IMR-90 (cell line): Measurements from ENCODE around the gene PLS1. TPM values are rescaled to one million over a fixed set of nuclear protein-coding genes. Genes with fewer than 3 reads are reported as not detected.

ENCODE experiments used
- ATAC-seq: fragments of 200-7000 bp; cut with Tn5 transposase; 2 replicates; pipeline ENCODE4 v1.9.1; 2020; ENCODE audit warnings: low read depth, mild to moderate bottlenecking, moderate library complexity
- BruUV-seq: library from RNA; stranded (reverse); fragments of 400-500 nt; replicated peaks from 2 replicates; lab custom pipeline; 2021; lab: Mats Ljungman, UMichigan
- CTCF ChIA-PET: fragments of 300-600 bp; formaldehyde crosslinking; extraction: SDS; loops from one replicate; lab custom pipeline; 2021; ENCODE audit warnings: antibody characterized with exemption; lab: Yijun Ruan, JAX
- POLR2A ChIA-PET: fragments of 300-600 bp; sonication (Branson Sonifier 250); formaldehyde crosslinking; loops from one replicate; lab custom pipeline; 2022; ENCODE audit warnings: antibody characterized with exemption; ENCODE audit not compliant: unreplicated experiment; lab: Charles Lee
- DNase-seq: peaks from one replicate; pipeline ENCODE4 v3.0.0; 2013
- H2AFZ ChIP-seq: replicated peaks from 2 replicates; pipeline ENCODE3; 2013; ENCODE audit warnings: low read length, mild to moderate bottlenecking; ENCODE audit not compliant: poor library complexity
- H2AK5ac ChIP-seq: 2 replicates; pipeline ENCODE4 v1.6.1; 2013; ENCODE audit warnings: low read depth, low read length, inconsistent platforms
- H2AK9ac ChIP-seq: replicated peaks from 2 replicates; pipeline ENCODE3; 2013; ENCODE audit warnings: mild to moderate bottlenecking, low read depth, low read length, moderate library complexity; ENCODE audit not compliant: poor library complexity
- H2BK120ac ChIP-seq: 2 replicates; pipeline ENCODE4 v1.6.1; 2013; ENCODE audit warnings: low read depth, low read length, inconsistent platforms
- H2BK15ac ChIP-seq: 3 replicates; pipeline ENCODE4 v1.6.1; 2013; ENCODE audit warnings: low read depth, low read length, inconsistent platforms
- H2BK20ac ChIP-seq: 2 replicates; pipeline ENCODE4 v1.6.1; 2013; ENCODE audit warnings: low read depth, mild to moderate bottlenecking, inconsistent platforms, low read length, moderate library complexity
- H2BK5ac ChIP-seq: 2 replicates; pipeline ENCODE4 v1.6.1; 2013; ENCODE audit warnings: mild to moderate bottlenecking, low read depth, low read length, inconsistent platforms; ENCODE audit not compliant: poor library complexity, severe bottlenecking
- H3K14ac ChIP-seq: replicated peaks from 2 replicates; pipeline ENCODE4 v1.6.1; 2013; ENCODE audit warnings: low read depth, low read length, inconsistent platforms
- H3K18ac ChIP-seq: 2 replicates; pipeline ENCODE4 v1.6.1; 2013; ENCODE audit warnings: low read depth, low read length, control low read depth
- H3K23ac ChIP-seq: 2 replicates; pipeline ENCODE4 v1.6.1; 2013; ENCODE audit warnings: low read depth, low read length, inconsistent platforms
- H3K27ac ChIP-seq: 2 replicates; pipeline ENCODE4 v1.5.1; 2013; ENCODE audit warnings: mild to moderate bottlenecking, control low read depth, low read length; ENCODE audit not compliant: insufficient read depth
- H3K27me3 ChIP-seq: 2 replicates; pipeline ENCODE4 v1.6.1; 2013; ENCODE audit warnings: low read length; ENCODE audit not compliant: control insufficient read depth, insufficient read depth
- H3K36me3 ChIP-seq: 2 replicates; pipeline ENCODE4 v1.6.1; 2013; ENCODE audit warnings: low read length, mixed read lengths; ENCODE audit not compliant: control insufficient read depth, insufficient read depth
- H3K4ac ChIP-seq: 2 replicates; pipeline ENCODE4 v1.6.1; 2013; ENCODE audit warnings: low read depth, low read length, inconsistent platforms
- H3K4me1 ChIP-seq: 2 replicates; pipeline ENCODE4 v1.6.1; 2013; ENCODE audit warnings: low read length, mixed read lengths; ENCODE audit not compliant: control insufficient read depth, insufficient read depth
- H3K4me2 ChIP-seq: 2 replicates; pipeline ENCODE4 v1.6.1; 2013; ENCODE audit warnings: low read depth, mild to moderate bottlenecking, control low read depth, low read length, moderate library complexity
- H3K4me3 ChIP-seq: 2 replicates; pipeline ENCODE4 v1.5.1; 2013; ENCODE audit warnings: low read depth, mild to moderate bottlenecking, control low read depth, low read length, moderate library complexity; ENCODE audit not compliant: insufficient read depth
- H3K56ac ChIP-seq: 2 replicates; pipeline ENCODE4 v1.6.1; 2013; ENCODE audit warnings: low read length, inconsistent platforms; ENCODE audit not compliant: insufficient read depth; ENCODE audit errors: extremely low read depth
- H3K79me1 ChIP-seq, 2 experiments: 2 replicates each; pipeline ENCODE4 v1.6.1; 2013; ENCODE audit warnings: low read length in 2 of 2, inconsistent platforms in 1 of 2, low read depth in 1 of 2
- H3K9ac ChIP-seq: 2 replicates; pipeline ENCODE4 v1.6.1; 2013; ENCODE audit warnings: low read depth, low read length, control low read depth
- H3K9me1 ChIP-seq: 2 replicates; pipeline ENCODE4 v1.6.1; 2013; ENCODE audit warnings: low read length, inconsistent platforms; ENCODE audit not compliant: insufficient read depth
- H3K9me3 ChIP-seq: 2 replicates; pipeline ENCODE4 v1.6.1; 2013; ENCODE audit warnings: low read length; ENCODE audit not compliant: control insufficient read depth, insufficient read depth
- H4K20me1 ChIP-seq: 2 replicates; pipeline ENCODE4 v1.6.1; 2013; ENCODE audit warnings: low read length, inconsistent platforms; ENCODE audit not compliant: insufficient read depth
- H4K5ac ChIP-seq: 2 replicates; pipeline ENCODE4 v1.6.1; 2013; ENCODE audit warnings: mild to moderate bottlenecking, low read depth, low read length, control low read depth
- H4K8ac ChIP-seq, 2 experiments: 2 replicates each; pipeline ENCODE4 v1.6.1; 2013; ENCODE audit warnings: low read depth in 2 of 2, low read length in 2 of 2, control low read depth in 1 of 2, inconsistent platforms in 1 of 2
- H4K91ac ChIP-seq: 2 replicates; pipeline ENCODE4 v1.6.1; 2013; ENCODE audit warnings: low read depth, low read length, inconsistent platforms; ENCODE audit not compliant: insufficient read depth
- CEBPB ChIP-seq: IDR thresholded peaks from 2 replicates; pipeline ENCODE4 v1.6.1; 2012; ENCODE audit warnings: low read depth, low read length, improper control_type of control experiment
- CHD1 ChIP-seq: IDR thresholded peaks from 2 replicates; pipeline ENCODE4 v1.6.1; 2012; ENCODE audit warnings: low read depth, low read length, improper control_type of control experiment
- ELK1 ChIP-seq: fragments of 150-350 bp; IDR thresholded peaks from 2 replicates; pipeline ENCODE4 v1.6.1; 2016; ENCODE audit warnings: low read depth, mild to moderate bottlenecking, low read length, moderate library complexity, borderline replicate concordance
- MAFK ChIP-seq: IDR thresholded peaks from 2 replicates; pipeline ENCODE4 v1.6.1; 2012; ENCODE audit warnings: low read depth, low read length, improper control_type of control experiment
- MAZ ChIP-seq: IDR thresholded peaks from 2 replicates; pipeline ENCODE4 v1.6.1; 2012; ENCODE audit warnings: low read depth, mild to moderate bottlenecking, low read length, improper control_type of control experiment, moderate library complexity, borderline replicate concordance
- MXI1 ChIP-seq: IDR thresholded peaks from 2 replicates; pipeline ENCODE4 v1.6.1; 2012; ENCODE audit warnings: low read depth, mild to moderate bottlenecking, low read length, moderate library complexity, borderline replicate concordance
- POLR2A ChIP-seq: IDR thresholded peaks from 2 replicates; pipeline ENCODE4 v1.6.1; 2012; ENCODE audit warnings: mild to moderate bottlenecking, low read depth, low read length
- RAD21 ChIP-seq: IDR thresholded peaks from 2 replicates; pipeline ENCODE4 v1.6.1; 2012; ENCODE audit warnings: low read length, improper control_type of control experiment
- RCOR1 ChIP-seq: IDR thresholded peaks from 2 replicates; pipeline ENCODE4 v1.6.1; 2012; ENCODE audit warnings: mild to moderate bottlenecking, low read length, improper control_type of control experiment; ENCODE audit not compliant: insufficient replicate concordance
- RFX5 ChIP-seq: IDR thresholded peaks from 2 replicates; pipeline ENCODE4 v1.8.0; 2012; ENCODE audit warnings: low read depth, mild to moderate bottlenecking, low read length, moderate library complexity
- SMC3 ChIP-seq: fragments of 150-350 bp; IDR thresholded peaks from 2 replicates; pipeline ENCODE4 v1.6.1; 2016; ENCODE audit warnings: low read depth, mild to moderate bottlenecking, antibody characterized with exemption, low read length, moderate library complexity
- USF2 ChIP-seq: fragments of 150-350 bp; IDR thresholded peaks from 2 replicates; pipeline ENCODE4 v1.6.1; 2017; ENCODE audit warnings: mild to moderate bottlenecking, antibody characterized with exemption, low read length, low read depth
- WGBS, 2 experiments: methylation state at CpG; one replicate each; pipeline versions ENCODE4 v1.1.5 to v1.1.7; 2013; ENCODE audit warnings: missing lambda C conversion rate in 2 of 2; ENCODE audit not compliant: insufficient read length in 1 of 2; ENCODE audit errors: extremely low coverage in 2 of 2; 5-methylcytosine and 5-hydroxymethylcytosine counted together
- dilution Hi-C: fragments of 300-500 bp; cut with HindIII; formaldehyde crosslinking; loops from one replicate; pipeline ENCODE4 v1.14.3; 2018; ENCODE audit warnings: low sequenced_read_pairs; ENCODE audit not compliant: unreplicated experiment
- in situ Hi-C: fragments of 300-500 bp; cut with MboI; formaldehyde crosslinking; loops from 3 replicates; pipeline ENCODE4 v1.14.3; 2019; ENCODE audit warnings: low sequenced_read_pairs, inconsistent platforms, mixed read lengths
- intact Hi-C: fragments of 100-400 bp; cut with micrococcal nuclease; formaldehyde crosslinking; loops from 2 replicates; pipeline ENCODE4 v1.10.0; 2022
- polyA plus RNA-seq, 3 experiments: library from polyadenylated mRNA; depleted of rRNA; stranded (reverse); fragments of >200 nt; gene quantifications; 2 replicates each; pipeline ENCODE4 v1.2.3, GENCODE V29; 2012; ENCODE audit warnings: low replicate concordance in 1 of 3
- total RNA-seq: library from RNA; depleted of rRNA; stranded (reverse); fragments of >200 nt; gene quantifications from 2 replicates; pipeline ENCODE4 v1.2.3, GENCODE V29; 2012

The PLS1 gene
- total and polyA plus RNA-seq, 2 of the 4 experiments (the other 2 are of a cell fraction), result 0.29 to 0.90 TPM

- Histone ChIP-seq H2BK120ac (no peak overlapping the region), H3K4me1 (no peaks in the 10 kb centered on the region), H2AK9ac (no peak overlapping the region), H4K8ac (no peak overlapping the region), H3K9ac (no peak overlapping the region), H3K36me3 (no peaks in the 10 kb centered on the region), H3K4me2 (no peak overlapping the region), H3K4me3 (no peak overlapping the region), H2BK5ac (no peak overlapping the region), H3K27me3 (no peaks in the 10 kb centered on the region), H3K4ac (no peak overlapping the region), H4K5ac (no peak overlapping the region), H2BK20ac (no peak overlapping the region), H3K23ac (no peak overlapping the region), H3K56ac (no peak overlapping the region), H3K18ac (no peak overlapping the region), H3K79me1 (no peaks in the 10 kb centered on the region), H4K91ac (no peak overlapping the region), H3K27ac (no peak overlapping the region), H2AFZ (no peak overlapping the region), H2BK15ac (no peak overlapping the region), H3K9me1 (no peaks in the 10 kb centered on the region), H3K14ac (no peak overlapping the region), H3K9me3 (no peaks in the 10 kb centered on the region), H2AK5ac (no peak overlapping the region), H4K20me1 (no peaks in the 10 kb centered on the region)
- intact Hi-C loops (no loop called here), dilution Hi-C loops (no loop called here), in situ Hi-C loops (no loop called here)
- TF ChIP-seq RAD21 (no peak), ELK1 (no peak), RFX5 (no peak), CEBPB (no peak), RCOR1 (no peak), MAFK (no peak), MAZ (no peak), POLR2A (no peak), MXI1 (no peak), SMC3 (no peak), CHD1 (no peak), USF2 (no peak)
- no TSS peak for BruUV-seq
- no peak for DNase-seq
- CTCF ChIA-PET, result no interaction called here
- WGBS, 2 experiments, result no CpG with 5 or more reads among the region's 1 CpG
- ATAC-seq, result no peak
- POLR2A ChIA-PET, result no interaction called here
Measured at GRCh38 chr3:142663865-142664264, 67.7 kb downstream of the PLS1 start.
